ENCODE data around the gene STRAP.

STRAP gene, protein sequence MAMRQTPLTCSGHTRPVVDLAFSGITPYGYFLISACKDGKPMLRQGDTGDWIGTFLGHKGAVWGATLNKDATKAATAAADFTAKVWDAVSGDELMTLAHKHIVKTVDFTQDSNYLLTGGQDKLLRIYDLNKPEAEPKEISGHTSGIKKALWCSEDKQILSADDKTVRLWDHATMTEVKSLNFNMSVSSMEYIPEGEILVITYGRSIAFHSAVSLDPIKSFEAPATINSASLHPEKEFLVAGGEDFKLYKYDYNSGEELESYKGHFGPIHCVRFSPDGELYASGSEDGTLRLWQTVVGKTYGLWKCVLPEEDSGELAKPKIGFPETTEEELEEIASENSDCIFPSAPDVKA

DNA sequence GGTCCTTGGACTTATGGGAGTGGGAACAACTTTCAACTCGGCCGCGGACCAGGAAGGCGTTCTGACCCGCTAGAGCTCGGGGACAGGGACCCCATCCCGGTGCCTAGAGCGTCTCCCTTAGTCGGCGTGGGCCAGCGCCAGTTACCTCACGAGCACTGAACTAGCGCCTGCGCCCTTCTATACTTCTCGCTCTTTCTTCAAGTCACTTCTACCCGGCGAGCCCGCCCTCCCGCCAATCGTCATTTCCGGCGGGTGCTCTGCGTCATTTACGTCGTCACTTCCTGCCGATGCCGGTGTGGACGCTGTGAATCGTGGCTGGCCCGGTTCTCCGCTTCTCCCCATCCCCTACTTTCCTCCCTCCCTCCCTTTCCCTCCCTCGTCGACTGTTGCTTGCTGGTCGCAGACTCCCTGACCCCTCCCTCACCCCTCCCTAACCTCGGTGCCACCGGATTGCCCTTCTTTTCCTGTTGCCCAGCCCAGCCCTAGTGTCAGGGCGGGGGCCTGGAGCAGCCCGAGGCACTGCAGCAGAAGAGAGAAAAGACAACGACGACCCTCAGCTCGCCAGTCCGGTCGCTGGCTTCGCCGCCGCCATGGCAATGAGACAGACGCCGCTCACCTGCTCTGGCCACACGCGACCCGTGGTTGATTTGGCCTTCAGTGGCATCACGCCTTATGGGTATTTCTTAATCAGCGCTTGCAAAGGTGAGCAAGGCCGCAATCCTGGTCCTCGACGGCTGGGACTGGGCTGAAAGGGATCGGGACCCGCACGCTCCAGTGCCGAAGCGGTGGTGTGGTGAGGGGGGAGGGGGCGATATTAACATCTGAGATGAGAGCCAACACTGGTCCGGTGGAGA, at the start of gene STRAP:
TSS of gene STRAP (plus strand) at position 270 of the 854 bp plus-strand sequence. CDS start at position 591, 321 bp downstream.
- DNase-seq (ENCODE audit: low read depth), result peak; percentile 93

DNA sequence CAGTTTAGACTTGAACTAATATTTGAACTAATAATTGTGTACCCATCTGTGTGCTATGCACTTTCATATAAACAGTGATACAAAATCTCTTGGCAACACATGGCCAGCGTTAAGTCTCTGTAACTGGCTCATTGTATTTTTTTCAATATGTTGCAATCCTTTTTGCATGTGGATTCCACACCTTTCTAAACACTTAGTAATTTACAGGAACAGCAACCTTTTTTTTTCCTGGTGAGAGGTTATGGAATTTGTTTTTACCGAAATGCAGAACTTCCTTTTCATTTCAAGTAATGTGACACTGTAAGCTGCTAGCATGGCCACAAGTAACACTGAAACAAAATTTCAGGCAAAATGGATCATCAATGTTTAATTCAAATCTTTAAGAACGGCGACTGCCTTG, 47.6 kb upstream of the STRAP start:
- DNase-seq (ENCODE audit: low read depth), result no peak

DNA sequence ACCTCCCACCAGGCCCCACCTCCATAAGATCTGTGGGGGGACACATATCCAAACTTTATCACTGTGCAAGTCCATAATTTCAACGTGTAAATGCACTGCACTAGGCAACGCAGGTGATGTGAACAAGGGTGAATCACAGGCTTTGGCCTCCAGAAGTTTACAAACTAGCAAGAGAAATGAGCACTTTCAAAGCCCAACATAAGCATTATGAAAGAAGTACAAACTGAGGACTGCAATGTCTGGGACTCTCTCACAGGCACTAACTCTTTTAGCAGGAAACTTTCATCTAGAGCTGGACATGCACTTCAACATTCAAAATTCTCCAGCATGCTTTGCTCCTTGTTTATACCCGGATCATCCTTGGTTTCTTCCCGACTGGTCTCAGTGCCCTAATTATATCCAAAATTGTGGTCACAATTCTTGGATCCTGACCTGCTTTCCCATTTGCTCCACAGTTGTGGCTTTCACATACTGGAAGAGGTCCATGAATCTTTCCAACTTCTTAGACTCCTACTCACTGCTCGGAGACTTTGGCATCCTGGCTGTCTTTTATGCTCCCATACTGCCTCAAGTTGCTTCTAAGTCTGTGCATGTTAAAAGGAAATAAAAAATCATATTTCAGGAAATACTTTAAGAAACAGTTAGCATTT, 44.9 kb upstream of the STRAP start:
- no peak for DNase-seq (ENCODE audit: low read depth)

DNA sequence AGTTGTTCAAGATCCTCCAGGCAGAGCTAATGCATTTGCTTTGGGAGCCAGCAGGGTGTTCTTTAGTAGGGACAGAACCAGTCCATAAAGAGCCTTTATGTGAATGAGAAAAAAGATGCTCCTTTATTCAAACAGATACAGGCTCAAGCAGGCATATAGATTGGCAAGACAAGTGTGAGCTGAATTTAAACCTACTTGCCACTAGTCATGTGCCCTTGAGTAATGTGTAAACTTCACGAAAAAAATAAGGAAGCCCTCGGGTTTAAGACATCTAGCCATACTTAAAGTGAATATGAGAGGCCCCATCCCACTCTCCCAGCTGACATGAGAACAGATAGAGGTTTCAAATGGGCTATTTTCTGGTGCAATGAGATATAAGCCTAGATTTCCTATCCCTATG, 43.1 kb upstream of the STRAP start:
- DNase-seq (ENCODE audit: low read depth), result no peak

DNA sequence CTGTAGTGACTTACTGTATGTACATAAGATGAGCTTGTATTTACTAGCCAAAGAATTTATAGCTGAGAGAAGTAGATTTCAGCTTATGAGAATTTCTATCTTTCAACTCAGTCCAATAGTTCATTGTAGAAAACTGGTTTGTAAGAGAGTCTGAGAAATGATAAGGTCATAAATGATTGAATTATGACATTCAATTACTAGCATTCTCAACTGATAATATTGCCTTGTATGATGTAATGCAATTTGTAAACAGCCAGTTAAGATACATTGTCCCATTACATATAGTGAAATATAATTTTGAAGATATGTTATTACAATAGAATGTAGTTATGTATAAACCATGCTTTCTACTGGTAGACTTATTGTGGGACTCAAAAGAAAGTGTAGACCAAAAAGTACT, 42.5 kb upstream of the STRAP start:
- DNase-seq (ENCODE audit: low read depth), result no peak

DNA sequence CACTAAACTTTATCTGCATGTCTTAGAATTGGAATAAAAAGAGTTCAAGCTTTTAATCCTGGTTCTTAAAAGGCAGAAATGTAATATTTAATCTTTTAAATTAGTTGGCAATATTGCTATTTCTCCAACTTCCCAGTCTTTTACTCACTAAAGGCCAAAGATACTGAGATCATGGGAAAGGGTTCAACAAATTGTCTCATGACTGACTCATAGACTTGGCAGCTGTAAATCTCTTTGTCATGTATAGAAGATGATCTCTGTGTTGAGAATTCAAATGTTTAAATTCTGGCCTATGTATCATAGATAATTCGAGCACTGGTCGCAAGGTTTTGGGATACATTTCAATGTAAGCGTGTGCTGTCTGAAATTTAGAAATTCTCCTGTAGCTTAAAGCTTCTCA, 40.1 kb upstream of the STRAP start:
- DNase-seq (ENCODE audit: low read depth), result no peak

- DNase-seq (ENCODE audit: low read depth), result no peak
Observed at GRCh38 chr12:15846887-15847286, 35.3 kb upstream of the STRAP start.

DNA sequence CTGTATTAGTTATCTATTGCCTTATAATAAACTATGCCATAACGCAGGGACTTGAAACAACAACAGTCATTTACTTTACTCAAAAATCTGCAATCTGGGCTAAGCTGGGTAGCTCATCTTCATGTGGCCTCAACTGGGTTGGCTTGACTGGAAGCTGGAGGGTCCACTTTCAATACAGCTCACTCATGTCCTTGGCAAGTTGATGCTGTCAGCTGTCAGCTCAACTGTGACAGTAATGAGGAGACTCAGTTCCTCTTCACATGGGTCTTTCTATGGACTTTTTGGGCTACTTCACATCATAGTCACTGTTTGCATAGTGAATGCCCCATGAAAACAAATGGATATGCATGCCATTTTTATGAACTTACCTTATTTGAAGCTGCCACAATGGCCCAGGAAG, 33.6 kb upstream of the STRAP start:
- DNase-seq (ENCODE audit: low read depth), result no peak

- no peak for DNase-seq (ENCODE audit: low read depth)
Observed at GRCh38 chr12:15851045-15851620, 31.1 kb upstream of the STRAP start.

DNA sequence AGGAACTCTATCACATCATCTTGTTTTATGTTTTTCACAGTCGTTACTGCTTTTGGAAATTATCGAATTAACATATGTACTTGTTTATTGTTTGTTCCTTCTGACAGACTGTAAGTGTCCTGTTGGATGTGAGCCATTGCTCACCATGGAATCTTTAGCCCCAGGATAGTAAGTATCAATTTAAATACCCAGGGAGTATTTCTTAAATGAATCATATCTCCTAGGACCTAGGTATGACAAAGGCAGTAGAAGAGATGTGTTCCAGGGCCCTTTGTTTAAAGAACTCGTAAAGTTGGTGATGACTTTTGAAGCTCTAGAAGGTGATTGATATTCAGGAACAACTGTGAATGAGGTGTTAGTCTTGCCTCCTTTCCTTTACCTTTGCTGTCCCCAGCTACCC, 30.3 kb upstream of the STRAP start:
- no peak for DNase-seq (ENCODE audit: low read depth)

- no peak for DNase-seq (ENCODE audit: low read depth)
Observed at GRCh38 chr12:15852383-15852782, 29.8 kb upstream of the STRAP start.

- no peak for DNase-seq (ENCODE audit: low read depth)
Observed at GRCh38 chr12:15853877-15854276, 28.3 kb upstream of the STRAP start.

DNA sequence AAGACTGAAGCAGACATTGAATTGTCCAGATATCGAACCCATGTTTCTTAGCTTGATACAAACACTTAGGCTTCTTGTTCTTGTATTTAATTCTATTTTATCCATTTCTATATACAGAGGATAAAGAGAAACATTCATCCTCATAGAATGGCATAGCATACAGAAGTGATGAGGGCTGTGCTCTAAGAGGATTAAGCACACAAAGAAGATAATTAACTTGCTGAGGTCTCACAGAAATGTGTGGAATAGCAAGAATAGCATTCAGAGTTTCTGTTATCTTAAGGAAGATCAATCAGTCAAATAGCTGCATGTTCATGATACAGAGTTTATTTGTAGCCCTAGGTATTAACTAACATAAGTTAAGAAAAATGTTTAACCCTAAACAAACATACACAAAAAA, 27.3 kb upstream of the STRAP start:
- DNase-seq (ENCODE audit: low read depth), result no peak

DNA sequence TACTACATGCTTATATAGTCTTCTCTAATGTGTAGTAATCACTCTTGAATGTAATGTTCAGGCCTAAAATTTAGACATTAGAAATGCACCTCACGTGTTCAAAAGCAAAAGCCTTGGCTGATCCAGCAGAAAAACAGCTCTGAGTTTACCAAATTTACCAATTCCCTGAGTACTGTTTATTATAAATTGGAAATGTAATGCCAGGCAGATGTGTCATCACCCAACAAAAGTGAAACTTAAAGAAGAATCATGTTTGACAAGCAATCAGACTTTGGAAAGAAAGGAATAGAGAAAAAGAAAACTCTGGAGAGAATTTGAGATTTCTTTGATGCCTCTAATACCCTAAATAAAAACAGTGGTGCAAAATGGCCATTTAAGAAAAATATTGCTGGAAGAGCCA, 26.5 kb upstream of the STRAP start:
- no peak for DNase-seq (ENCODE audit: low read depth)

GRCh38 chr12:15856097-15856982, 25.8 kb upstream of the STRAP start:
- DNase-seq (ENCODE audit: low read depth), result no peak

DNA sequence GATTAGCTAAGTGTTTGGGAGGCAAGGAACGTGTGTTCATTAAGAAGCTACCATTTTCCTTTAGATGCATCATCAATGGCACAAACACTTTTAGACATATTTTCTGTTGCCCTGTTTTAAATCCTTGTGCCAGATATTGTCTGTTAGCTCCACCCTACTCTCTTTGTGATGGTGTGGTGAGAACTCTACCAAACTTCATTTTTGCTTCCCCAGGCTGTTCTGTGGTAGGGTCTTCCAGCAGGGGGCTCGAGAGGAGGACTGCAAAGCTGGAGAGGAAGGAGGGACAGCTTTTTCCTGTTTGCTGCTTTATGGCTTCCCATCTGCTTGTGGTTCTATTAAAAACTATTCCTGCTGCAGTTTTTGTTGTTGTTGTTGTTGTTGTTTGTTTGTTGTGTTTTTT, 23.8 kb upstream of the STRAP start:
- no peak for DNase-seq (ENCODE audit: low read depth)

GRCh38 chr12:15859116-15859515, 23.1 kb upstream of the STRAP start:
- DNase-seq (ENCODE audit: low read depth), result no peak

DNA sequence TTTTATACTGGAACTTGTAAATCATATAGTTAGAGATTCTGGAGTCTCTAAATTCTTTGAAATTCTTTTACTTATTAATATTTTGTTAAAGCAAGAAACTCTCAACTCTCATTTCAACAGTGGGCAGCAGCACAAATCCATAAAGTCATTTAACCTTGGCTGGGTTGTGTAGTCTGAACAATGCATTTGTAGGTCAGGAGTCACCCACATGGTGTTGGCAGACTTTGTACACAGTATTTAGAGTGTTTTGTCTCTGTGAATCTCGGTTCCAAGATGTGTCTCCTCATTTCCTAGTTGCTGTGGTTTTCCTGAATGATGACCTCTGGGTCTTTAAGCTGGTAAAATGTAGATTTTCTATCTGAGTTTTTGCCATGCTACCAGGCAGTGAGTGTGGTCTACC, 20.8 kb upstream of the STRAP start:
- DNase-seq (ENCODE audit: low read depth), result no peak

GRCh38 chr12:15862840-15863239, 19.3 kb upstream of the STRAP start:
- DNase-seq (ENCODE audit: low read depth), result no peak

DNA sequence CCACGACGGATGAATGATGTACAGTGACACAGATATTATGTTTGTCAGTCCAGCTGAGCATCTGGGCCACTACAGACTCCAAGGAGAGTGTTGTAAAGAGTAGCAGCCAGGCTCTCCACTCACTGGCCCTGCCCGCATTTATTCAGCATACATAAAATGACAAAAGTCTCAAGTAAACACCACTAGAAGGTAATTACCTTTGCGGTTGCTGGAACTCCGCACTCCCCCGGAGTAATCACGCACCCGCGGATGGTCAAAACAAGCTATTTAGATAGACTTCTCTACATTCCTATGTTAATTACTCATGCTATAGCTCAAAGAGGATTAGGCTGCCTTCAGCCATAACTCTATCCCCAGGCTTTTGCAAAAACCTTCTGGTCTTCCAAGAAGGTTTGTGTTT, 18.8 kb upstream of the STRAP start:
- DNase-seq (ENCODE audit: low read depth), result no peak

DNA sequence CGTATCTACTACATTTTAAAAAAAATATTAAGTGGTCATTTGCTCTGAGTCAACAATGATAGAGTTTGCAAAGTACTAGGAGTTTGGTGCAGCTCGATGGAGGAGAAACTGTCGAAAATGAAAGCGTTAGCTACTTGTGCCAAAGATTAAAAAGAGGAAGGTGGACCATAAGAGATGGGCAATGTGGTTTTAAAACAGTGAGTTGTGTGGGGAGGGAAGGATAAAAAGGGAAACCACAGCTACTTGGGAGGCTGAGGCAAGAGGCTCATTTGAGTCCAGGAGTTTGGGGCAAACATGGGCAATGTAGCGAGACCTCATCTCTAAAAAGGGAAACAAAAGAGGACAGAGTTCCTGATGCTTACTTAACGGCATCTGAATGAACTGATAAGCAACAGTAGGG, 18.2 kb upstream of the STRAP start:
- DNase-seq (ENCODE audit: low read depth), result no peak

DNA sequence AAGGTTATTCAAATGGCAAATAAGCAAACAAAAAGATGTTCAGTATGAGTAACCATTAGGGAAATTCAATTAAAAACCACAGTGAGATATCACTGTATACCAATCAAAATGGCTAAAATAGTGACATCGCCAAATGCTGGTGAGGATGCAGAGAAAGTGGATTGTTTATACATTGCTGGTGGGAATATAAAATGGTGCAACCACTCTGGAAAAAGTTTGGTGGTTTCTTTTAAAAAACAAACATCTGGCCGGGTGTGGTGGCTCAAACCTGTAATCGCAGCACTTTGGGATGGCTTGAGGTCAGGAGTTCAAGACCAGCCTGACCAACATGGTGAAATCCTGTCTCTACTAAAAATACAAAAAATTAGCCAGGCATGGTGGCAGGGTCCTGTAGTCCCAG, 14.0 kb upstream of the STRAP start:
- no peak for DNase-seq (ENCODE audit: low read depth)
